H54 (cell line): ENCODE measurements around the gene SEC23B.
"Not testable (repeated sequence)": the region's sequence is repeated elsewhere in the genome, so short reads cannot be mapped to it uniquely, and the experiment has no call there.

Source experiments
- DNase-seq: peaks from one replicate; pipeline ENCODE4 v3.0.0; 2011; ENCODE audit warnings: low spot score, mixed read lengths; ENCODE audit not compliant: insufficient read length
- FAIRE-seq: peaks from 3 replicates; lab custom pipeline; 2011; peaks lifted over from hg19 to GRCh38; lab: Jason Lieb, UNC
- POLR2A ChIP-seq: IDR thresholded peaks from 2 replicates; pipeline ENCODE4 v1.6.1; 2011; ENCODE audit warnings: low read depth, mild to moderate bottlenecking, low read length

Gene SEC23B

GRCh38 chr20:18504479-18505060 lies 3.2 kb upstream of the SEC23B start:
- FAIRE-seq (no peak), DNase-seq (no peak)
- no peak for TF ChIP-seq POLR2A

GRCh38 chr20:18506744-18507143 lies 996 bp upstream of the SEC23B start:
- FAIRE-seq (no peak), DNase-seq (no peak)
- no peak for TF ChIP-seq POLR2A

- no peak for FAIRE-seq
- TF ChIP-seq POLR2A, result no peak
- DNase-seq, result no peak
Measured at GRCh38 chr20:18511571-18511970, 3.8 kb downstream of the SEC23B start.

- DNase-seq (no peak), FAIRE-seq (no peak)
- no peak for TF ChIP-seq POLR2A
Measured at GRCh38 chr20:18513208-18513607, 5.5 kb downstream of the SEC23B start.

- no peak for DNase-seq
- no peak for TF ChIP-seq POLR2A
- FAIRE-seq, result no peak
Measured at GRCh38 chr20:18514127-18514526, 6.4 kb downstream of the SEC23B start.

GRCh38 chr20:18515973-18516372 lies 8.2 kb downstream of the SEC23B start:
- no peak for FAIRE-seq
- TF ChIP-seq POLR2A, result no peak

GRCh38 chr20:18522066-18522465 lies 14.3 kb downstream of the SEC23B start:
- not testable (repeated sequence) for DNase-seq, FAIRE-seq

More at GRCh38 chr20:18515973-18516372, 8.2 kb downstream of the SEC23B start:
- DNase-seq, result no peak

GRCh38 chr20:18523066-18523465 lies 15.3 kb downstream of the SEC23B start:
- FAIRE-seq, result no peak

GRCh38 chr20:18524646-18525045 lies 16.9 kb downstream of the SEC23B start:
- FAIRE-seq (no peak), DNase-seq (peak; percentile 12)

More at GRCh38 chr20:18523066-18523465, 15.3 kb downstream of the SEC23B start:
- DNase-seq, result no peak
- no peak for TF ChIP-seq POLR2A

GRCh38 chr20:18526761-18527160 lies 19.0 kb downstream of the SEC23B start:
- not testable (repeated sequence) for FAIRE-seq

More at GRCh38 chr20:18524646-18525045, 16.9 kb downstream of the SEC23B start:
- TF ChIP-seq POLR2A, result no peak

GRCh38 chr20:18527339-18527738 lies 19.6 kb downstream of the SEC23B start:
- FAIRE-seq (no peak), DNase-seq (no peak)
- TF ChIP-seq POLR2A, result no peak

More at GRCh38 chr20:18526761-18527160, 19.0 kb downstream of the SEC23B start:
- DNase-seq, result not testable (repeated sequence)

GRCh38 chr20:18527836-18528235 lies 20.1 kb downstream of the SEC23B start:
- peak; percentile 47 for DNase-seq
- FAIRE-seq, result peak; percentile 58
- no peak for TF ChIP-seq POLR2A

- TF ChIP-seq POLR2A, result no peak
- no peak for DNase-seq
- no peak for FAIRE-seq
Measured at GRCh38 chr20:18529041-18529440, 21.3 kb downstream of the SEC23B start.

GRCh38 chr20:18532626-18533025 lies 24.9 kb downstream of the SEC23B start:
- TF ChIP-seq POLR2A, result no peak
- DNase-seq, result no peak
- FAIRE-seq, result no peak

- no peak for TF ChIP-seq POLR2A
- FAIRE-seq (no peak), DNase-seq (no peak)
Measured at GRCh38 chr20:18533491-18533890, 25.8 kb downstream of the SEC23B start.
